Caki2 (cell line): ENCODE measurements around the gene ZNF66. TPM values are rescaled to one million over a fixed set of nuclear protein-coding genes. Genes with fewer than 3 reads are reported as not detected.
"Not testable (repeated sequence)": the region's sequence is repeated elsewhere in the genome, so short reads cannot be mapped to it uniquely, and the experiment has no call there.

ENCODE experiments used
- DNase-seq: peaks from one replicate; pipeline ENCODE4 v3.0.0-alpha.2; 2015; ENCODE audit warnings: low read depth
- in situ Hi-C: cut with HindIII; loops from 2 replicates; pipeline ENCODE4 v1.10.0; 2016; ENCODE audit warnings: low sequenced_read_pairs, low pct_unique_long_range_greater_than_20kb, mixed read lengths
- total RNA-seq: library from RNA; depleted of rRNA; stranded (reverse); fragments of >200 nt; shearing (Covaris generic); gene quantifications from 2 replicates; pipeline ENCODE4 v1.2.3, GENCODE V29; 2014; ENCODE audit warnings: low replicate concordance; rRNA removed

The ZNF66 gene
- 0.35 and 2.1 TPM in 2 replicates for total RNA-seq

GRCh38 chr19:20776083-20777076, at the start of gene ZNF66:
Gene ZNF66 (plus strand): TSS chr19:20776304. CDS start chr19:20776448, 144 bp downstream.
- in situ Hi-C loops = no loop called here
- DNase-seq = peak; percentile 95

- DNase-seq, in situ Hi-C loops: not testable (repeated sequence)
Measured at GRCh38 chr19:20750169-20750568, 25.9 kb upstream of the ZNF66 start.

- in situ Hi-C loops, DNase-seq: not testable (repeated sequence)
Measured at GRCh38 chr19:20752291-20752690, 23.8 kb upstream of the ZNF66 start.

GRCh38 chr19:20769225-20769736, 6.8 kb upstream of the ZNF66 start:
- DNase-seq, in situ Hi-C loops: not testable (repeated sequence)

GRCh38 chr19:20787786-20788185, 11.7 kb downstream of the ZNF66 start:
- DNase-seq = no peak
- in situ Hi-C loops = no loop called here

- no peak for DNase-seq
- in situ Hi-C loops = no loop called here
Measured at GRCh38 chr19:20791806-20792205, 15.7 kb downstream of the ZNF66 start.

GRCh38 chr19:20806311-20807262, 30.5 kb downstream of the ZNF66 start:
- in situ Hi-C loops = not testable (repeated sequence)
- DNase-seq = peak; percentile 11

- peak; percentile 8 for DNase-seq
- in situ Hi-C loops = no loop called here
Measured at GRCh38 chr19:20840371-20840770, 64.3 kb downstream of the ZNF66 start.

Other genes starting within 250 kb of the ZNF66 start
- 0.81 and 6.9 TPM in 2 replicates for gene ZNF737, start 210.5 kb upstream of the ZNF66 start, total RNA-seq
- gene ZNF626, start 114.7 kb upstream of the ZNF66 start, total RNA-seq = 4.9 and 10.6 TPM in 2 replicates
- 3.2 and 9.4 TPM in 2 replicates for gene ZNF85, start 146.9 kb downstream of the ZNF66 start, total RNA-seq
- 1.8 and 8.4 TPM in 2 replicates for gene ZNF430, start 244.4 kb downstream of the ZNF66 start, total RNA-seq